GM12864 (cell line): Measurements from ENCODE around the gene FAM83D.

Source experiments
- DNase-seq: peaks from one replicate; pipeline ENCODE4 v3.0.0-alpha.2; 2011; ENCODE audit warnings: low read depth
- H3K4me3 ChIP-seq: 2 replicates; pipeline ENCODE4 v1.5.1; 2011; ENCODE audit warnings: mild to moderate bottlenecking, low read depth, low read length, control low read depth
- TF ChIP-seq, protein P1 (sequence below): IDR thresholded peaks from 2 replicates; pipeline ENCODE4 v1.5.1; 2011; ENCODE audit warnings: low read depth, mild to moderate bottlenecking, moderate library complexity, low read length, control low read depth, inconsistent platforms; ENCODE audit errors: missing control alignments

Gene FAM83D

DNA sequence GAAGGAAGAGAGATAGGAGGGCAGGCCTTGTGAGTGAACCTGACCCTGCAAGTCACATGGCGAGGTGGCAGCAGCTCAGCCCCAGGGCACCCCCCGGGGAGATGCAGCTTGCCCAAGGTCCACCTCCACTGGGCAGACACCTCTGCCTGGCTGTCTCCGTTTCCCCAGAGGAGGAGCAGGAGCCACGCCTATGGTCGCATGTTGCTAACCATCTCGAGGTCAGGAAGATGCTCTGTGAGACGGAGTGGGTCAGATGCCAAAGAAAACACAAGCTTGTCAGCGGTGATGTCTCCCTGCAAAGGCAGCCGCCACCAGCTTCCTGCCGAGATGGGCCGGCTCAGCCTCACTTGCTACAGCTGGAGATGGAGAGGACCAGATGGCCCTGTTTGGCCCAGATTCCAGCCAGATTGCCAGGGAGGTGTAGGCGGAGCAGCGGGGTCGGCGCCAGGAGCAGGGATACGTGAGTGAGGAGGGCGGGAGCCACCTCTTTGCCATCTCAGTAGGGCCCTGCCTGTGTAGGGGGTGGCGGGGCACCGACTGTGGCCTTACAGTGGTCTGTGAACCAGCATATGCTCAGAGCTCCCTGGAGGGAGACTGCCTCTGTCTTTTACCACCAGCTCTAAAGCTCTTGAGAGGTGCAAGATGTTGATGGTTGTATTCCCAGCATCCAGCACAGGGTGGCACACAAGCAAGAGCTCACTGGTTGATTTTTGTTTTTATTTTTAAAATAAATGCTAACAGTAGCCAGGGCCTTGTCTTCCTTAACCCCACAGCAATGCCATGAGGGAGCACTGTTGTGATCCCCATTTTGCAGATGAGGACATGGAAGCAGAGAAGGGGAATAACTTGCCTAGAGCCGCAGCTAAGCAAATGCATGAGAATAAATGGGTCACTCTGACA, 42.9 kb upstream of the FAM83D start:
- TF ChIP-seq, protein P1, sequence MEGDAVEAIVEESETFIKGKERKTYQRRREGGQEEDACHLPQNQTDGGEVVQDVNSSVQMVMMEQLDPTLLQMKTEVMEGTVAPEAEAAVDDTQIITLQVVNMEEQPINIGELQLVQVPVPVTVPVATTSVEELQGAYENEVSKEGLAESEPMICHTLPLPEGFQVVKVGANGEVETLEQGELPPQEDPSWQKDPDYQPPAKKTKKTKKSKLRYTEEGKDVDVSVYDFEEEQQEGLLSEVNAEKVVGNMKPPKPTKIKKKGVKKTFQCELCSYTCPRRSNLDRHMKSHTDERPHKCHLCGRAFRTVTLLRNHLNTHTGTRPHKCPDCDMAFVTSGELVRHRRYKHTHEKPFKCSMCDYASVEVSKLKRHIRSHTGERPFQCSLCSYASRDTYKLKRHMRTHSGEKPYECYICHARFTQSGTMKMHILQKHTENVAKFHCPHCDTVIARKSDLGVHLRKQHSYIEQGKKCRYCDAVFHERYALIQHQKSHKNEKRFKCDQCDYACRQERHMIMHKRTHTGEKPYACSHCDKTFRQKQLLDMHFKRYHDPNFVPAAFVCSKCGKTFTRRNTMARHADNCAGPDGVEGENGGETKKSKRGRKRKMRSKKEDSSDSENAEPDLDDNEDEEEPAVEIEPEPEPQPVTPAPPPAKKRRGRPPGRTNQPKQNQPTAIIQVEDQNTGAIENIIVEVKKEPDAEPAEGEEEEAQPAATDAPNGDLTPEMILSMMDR: no peak
- no peak overlapping the region for H3K4me3 ChIP-seq
- DNase-seq: no peak

DNA sequence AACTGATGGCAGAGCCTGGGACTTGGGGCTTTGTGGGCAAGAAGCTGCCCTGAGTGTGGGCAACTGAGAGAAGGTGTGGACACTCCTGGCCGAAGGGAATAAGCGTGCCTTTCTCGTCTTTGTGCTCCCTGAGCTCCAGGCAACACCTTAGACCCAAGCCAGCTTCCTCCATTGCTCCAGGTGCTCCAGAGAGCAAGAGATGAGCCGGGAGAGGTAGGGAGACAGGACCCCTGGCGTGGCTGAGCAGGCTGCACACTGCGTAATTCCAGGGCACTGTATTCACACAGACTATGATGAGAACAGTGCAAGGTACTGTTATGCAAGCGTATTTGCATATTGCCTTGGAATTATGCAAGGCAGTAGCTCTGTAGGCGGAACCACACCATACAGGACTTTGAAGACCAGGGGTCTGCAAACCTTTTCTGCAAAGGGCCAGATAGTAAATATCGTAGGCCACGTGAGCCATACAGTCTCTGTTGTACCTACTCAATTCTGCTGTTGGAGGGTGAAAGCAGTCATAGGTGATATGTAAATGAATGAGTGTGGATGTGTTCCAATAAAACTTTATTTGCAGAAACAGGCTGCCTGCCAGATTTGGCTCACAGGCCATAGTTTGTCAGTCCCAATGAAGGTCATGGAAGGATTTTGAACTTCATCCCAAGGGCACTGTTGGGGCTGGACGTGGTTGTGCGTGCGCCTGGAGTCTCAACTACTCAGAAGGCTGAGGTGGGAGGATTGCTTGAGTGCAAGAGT, 42.1 kb upstream of the FAM83D start:
- DNase-seq: no peak
- TF ChIP-seq, protein P1: no peak
- no peak overlapping the region for H3K4me3 ChIP-seq

DNA sequence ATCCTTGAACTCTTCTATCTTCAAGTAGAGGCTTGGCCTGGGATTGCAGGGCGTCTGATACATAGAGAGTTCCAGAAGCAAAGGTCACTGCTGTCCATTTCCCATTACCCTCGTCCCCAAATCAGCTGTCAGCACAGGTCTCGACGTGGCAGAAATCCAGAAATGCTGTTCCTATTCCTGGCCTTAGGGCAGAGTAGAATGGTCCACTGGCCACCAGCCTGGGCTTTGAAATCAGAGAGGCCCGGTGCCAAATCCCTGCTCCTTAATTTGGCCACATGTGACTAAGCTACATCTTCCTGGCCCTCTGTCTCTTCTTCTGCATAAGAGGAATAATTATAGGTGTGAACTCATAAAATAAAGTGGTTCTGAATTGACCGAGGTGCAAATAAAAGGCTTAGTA, 40.9 kb upstream of the FAM83D start:
- DNase-seq: no peak
- TF ChIP-seq, protein P1: no peak
- H3K4me3 ChIP-seq: no peak overlapping the region

DNA sequence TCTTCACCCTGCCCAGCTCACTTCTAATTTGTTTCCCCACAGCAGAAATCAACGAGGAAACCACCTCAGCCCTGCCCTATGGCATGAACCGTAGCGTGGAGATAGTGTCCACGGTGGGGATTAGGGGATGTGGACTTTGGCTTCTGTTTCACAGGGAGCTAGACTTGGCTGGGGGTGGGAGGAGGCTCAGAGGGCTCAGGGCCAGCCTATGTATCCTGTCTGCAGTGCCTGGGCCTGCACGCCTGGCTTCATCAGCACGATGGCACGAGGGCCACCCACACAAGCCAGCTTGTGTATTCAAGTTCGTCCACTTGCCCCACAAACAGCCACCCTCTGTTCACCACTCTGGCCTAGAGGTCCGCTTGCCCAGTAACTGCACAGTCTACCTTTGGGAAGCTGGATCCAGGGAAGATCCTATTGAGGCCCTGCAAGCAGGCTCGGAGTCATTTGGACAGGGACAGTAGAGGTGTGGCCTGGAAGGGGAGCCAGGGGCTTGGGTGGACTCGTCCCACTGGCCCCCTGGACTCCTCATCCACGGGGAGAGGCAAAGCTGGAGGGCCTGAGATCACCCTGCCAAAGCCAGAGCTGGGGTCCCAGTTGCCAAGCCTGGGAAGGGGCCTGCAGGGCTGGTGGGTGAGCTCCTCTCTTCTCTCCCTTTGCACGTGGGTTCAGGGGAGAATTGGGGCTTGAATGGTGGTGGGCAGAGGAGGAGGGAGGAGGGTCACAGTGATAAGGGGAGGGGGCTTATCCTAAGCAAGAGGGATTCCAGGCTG, 38.0 kb upstream of the FAM83D start:
- DNase-seq: no peak
- TF ChIP-seq, protein P1: no peak
- no peak overlapping the region for H3K4me3 ChIP-seq

DNA sequence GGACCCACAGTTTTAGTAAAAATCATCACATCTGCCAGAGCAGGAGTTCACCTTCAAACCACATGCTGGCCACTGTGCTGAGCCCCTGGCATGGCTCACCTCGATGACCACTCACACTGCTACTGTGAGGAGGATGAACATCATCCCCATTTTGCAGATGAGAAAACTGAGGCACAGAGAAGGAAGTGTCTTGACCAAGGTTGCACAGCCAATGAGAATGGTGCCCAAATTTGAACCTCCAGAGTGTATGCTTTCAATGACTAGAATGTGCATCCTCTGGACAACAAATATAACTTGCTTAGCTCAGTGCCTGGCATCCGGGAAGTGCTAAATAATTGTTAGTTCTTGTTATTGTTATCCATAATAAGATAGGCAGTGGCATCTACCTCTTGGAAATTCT, 37.2 kb upstream of the FAM83D start:
- no peak overlapping the region for H3K4me3 ChIP-seq
- DNase-seq: no peak
- TF ChIP-seq, protein P1: no peak

DNA sequence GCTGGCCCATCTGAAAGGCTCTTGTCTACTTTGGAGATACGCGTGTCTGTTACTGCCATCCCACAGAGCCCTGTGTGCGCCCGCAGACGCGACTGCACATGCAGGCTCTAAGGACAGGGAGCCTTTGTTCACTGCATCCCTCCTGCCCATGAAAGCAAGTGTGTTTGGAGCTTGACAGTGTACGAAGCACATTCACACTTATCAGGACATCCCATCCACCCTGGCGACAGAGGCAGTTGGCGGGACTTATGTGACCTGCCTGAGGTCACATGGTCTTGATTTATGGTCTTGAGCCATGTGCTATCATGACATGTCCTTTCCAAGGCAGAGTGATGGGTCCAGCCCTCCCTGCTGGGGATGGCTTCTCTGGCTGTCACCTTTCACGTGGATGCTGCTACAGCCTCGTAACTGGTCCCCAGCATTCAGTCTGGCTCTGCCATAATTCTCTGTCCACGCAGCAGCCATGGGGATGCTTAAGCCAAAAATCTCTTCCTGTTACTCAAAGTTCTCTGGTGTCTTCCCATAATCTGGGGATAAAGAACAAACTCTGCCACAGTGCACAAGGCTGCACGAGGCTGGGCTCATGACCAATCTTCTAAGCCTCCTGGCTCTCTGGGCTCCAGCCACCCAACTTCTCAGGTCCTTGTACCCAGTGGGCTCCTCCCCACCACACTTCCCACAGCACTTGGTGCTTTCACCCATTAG, 36.3 kb upstream of the FAM83D start:
- no peak for DNase-seq
- TF ChIP-seq, protein P1: no peak
- no peak overlapping the region for H3K4me3 ChIP-seq
